ENCODE data around the gene CCDC170.

The CCDC170 gene

DNA sequence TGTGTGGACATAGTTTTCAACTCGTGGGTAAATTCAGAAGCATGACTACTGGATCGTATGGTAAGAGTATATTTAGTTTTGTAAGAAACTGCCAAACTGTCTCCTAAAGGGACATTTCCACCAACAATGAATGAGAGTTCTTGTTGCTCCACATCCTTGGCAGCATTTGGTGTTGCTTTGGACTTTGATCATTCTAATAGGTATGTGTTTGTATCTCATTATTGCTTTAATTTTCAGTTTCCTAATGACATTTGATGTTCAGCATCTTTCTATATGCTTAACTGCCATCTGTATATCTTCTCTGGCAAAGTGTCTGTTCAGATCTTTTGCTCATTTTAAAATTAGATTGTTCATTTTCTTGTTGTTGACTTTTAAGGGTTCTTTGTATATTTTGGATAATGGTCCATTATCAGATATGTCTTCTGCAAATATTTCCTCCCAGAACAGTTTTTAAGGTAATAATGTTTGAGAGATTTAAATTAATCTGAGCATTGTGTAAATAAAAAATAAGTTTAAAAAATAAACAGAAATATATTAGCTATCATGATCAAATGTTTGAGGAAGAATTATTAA lies 138.7 kb downstream of the CCDC170 start:
- in situ Hi-C loops (cut with HindIII; ENCODE audit: low pct_ligation_motif_present, low pct_unique_long_range_greater_than_20kb, low sequenced_read_pairs), result no loop called here
- no peak for DNase-seq

DNA sequence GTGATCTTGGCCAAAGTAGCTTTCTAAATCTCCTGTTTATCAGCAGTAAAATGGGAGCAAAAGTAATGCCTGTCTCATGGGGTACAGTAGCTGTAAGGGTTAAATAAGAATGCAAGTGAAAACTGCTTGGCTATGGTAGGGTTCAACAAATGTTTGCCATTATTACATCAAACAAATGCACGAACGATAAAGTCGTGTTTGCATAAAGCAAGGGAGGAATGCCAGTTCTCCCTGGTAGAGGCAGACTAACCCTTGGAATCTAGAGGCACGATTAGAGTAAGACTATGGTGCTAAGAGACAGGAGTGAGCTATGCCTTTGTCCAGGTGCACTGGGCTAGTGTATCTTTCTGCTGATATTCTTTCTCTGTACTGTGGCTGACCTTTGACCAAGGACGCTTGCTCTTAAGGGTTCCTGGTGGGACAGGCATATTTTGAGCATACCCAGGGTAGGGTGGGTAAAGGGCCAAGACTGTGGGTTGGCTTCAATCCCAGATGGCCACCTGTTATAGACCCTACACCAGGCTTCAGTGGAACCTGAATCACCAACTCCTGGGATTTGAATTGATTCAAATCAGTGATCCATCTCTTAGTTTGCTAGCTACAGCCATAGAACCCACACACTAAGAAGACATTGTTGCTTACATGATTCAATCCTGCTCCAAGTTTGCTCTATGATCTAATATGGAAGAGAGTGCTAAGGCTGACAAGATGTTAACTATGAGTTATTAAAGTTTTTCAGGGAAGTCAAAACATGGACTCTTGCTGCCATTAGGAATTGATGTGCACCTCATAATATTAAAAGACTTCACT lies 139.9 kb downstream of the CCDC170 start:
- no peak for DNase-seq
- in situ Hi-C loops (cut with HindIII; ENCODE audit: low pct_ligation_motif_present, low pct_unique_long_range_greater_than_20kb, low sequenced_read_pairs), result no loop called here

- in situ Hi-C loops (cut with HindIII; ENCODE audit: low pct_ligation_motif_present, low pct_unique_long_range_greater_than_20kb, low sequenced_read_pairs), result no loop called here
- DNase-seq, result no peak
Observed at GRCh38 chr6:151634336-151634720, 140.5 kb downstream of the CCDC170 start.

GRCh38 chr6:151635741-151636140 lies 141.9 kb downstream of the CCDC170 start:
- in situ Hi-C loops (cut with HindIII; ENCODE audit: low pct_ligation_motif_present, low pct_unique_long_range_greater_than_20kb, low sequenced_read_pairs), result no loop called here
- DNase-seq, result no peak

GRCh38 chr6:151637814-151638213 lies 144.0 kb downstream of the CCDC170 start:
- in situ Hi-C loops (cut with HindIII; ENCODE audit: low pct_ligation_motif_present, low pct_unique_long_range_greater_than_20kb, low sequenced_read_pairs), result no loop called here
- no peak for DNase-seq

- in situ Hi-C loops (cut with HindIII; ENCODE audit: low pct_ligation_motif_present, low pct_unique_long_range_greater_than_20kb, low sequenced_read_pairs), result no loop called here
Observed at GRCh38 chr6:151639750-151640149, 145.9 kb downstream of the CCDC170 start.

GRCh38 chr6:151641028-151641427 lies 147.2 kb downstream of the CCDC170 start:
- in situ Hi-C loops (cut with HindIII; ENCODE audit: low pct_ligation_motif_present, low pct_unique_long_range_greater_than_20kb, low sequenced_read_pairs), result no loop called here
- no peak for DNase-seq

More at GRCh38 chr6:151639750-151640149, 145.9 kb downstream of the CCDC170 start:
- DNase-seq, result no peak

GRCh38 chr6:151647976-151648639 lies 154.3 kb downstream of the CCDC170 start:
- no peak for DNase-seq
- in situ Hi-C loops (cut with HindIII; ENCODE audit: low pct_ligation_motif_present, low pct_unique_long_range_greater_than_20kb, low sequenced_read_pairs), result no loop called here

GRCh38 chr6:151649835-151650234 lies 156.0 kb downstream of the CCDC170 start:
- no peak for DNase-seq
- in situ Hi-C loops (cut with HindIII; ENCODE audit: low pct_ligation_motif_present, low pct_unique_long_range_greater_than_20kb, low sequenced_read_pairs), result no loop called here

DNA sequence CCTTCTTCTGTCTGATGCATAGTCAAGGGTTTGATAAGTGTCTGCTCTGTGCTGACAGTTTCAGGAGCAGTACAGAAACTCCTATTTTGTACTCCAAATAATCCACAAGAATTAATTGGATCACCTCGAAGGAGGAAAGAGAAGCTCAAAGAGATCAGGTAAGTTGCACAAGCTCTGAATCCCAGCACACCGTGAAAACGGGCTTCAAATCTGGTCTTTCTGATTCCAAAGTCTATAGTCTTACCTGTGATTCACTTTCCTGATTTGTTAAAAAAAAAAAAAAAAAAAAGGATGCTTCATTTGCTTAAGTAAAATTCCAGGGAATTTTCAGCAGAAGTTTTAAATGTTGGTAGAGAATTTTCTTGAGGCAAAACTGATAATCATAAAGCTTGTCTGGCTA lies 157.8 kb downstream of the CCDC170 start:
- no peak for DNase-seq
- in situ Hi-C loops (cut with HindIII; ENCODE audit: low pct_ligation_motif_present, low pct_unique_long_range_greater_than_20kb, low sequenced_read_pairs), result no loop called here

DNA sequence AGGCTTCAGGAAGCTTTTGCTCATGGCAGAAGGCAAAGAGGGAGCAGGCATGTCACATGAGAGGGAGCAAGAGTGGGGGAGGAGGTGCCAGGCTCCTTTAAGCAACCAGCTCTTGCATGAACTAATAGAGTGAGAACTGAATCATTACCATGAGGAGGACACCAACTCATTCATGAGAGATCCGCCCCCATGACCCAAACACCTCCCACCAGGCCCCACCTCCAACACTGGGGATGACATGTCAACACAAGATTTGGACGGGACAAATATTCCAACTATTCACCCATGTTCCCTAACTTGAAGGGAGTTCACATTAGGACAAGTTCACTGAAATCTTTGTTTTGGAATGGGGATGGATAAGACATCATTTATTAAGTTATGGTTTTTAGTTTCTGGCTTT lies 158.5 kb downstream of the CCDC170 start:
- in situ Hi-C loops (cut with HindIII; ENCODE audit: low pct_ligation_motif_present, low pct_unique_long_range_greater_than_20kb, low sequenced_read_pairs), result no loop called here
- DNase-seq, result no peak

GRCh38 chr6:151655099-151655498 lies 161.3 kb downstream of the CCDC170 start:
- in situ Hi-C loops (cut with HindIII; ENCODE audit: low pct_ligation_motif_present, low pct_unique_long_range_greater_than_20kb, low sequenced_read_pairs), result no loop called here
- no peak for DNase-seq

DNA sequence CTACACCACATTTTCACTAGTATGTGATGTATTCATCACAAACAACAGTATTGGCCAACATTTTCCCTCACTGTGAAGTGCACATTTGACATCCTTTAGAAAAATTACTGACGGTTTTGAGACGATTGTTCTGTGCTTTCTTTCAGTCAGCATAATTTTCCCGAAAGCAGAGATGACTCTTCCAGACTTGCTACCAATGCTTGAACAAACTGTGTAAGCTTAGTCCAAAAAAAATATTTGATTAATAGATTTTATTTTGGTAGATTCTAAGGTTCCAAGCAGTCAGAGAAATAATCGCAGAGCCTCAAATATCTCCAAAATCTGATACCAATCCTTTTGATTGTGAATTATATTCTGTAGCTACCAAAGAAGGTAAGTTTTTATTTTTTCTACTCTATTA lies 162.6 kb downstream of the CCDC170 start:
- in situ Hi-C loops (cut with HindIII; ENCODE audit: low pct_ligation_motif_present, low pct_unique_long_range_greater_than_20kb, low sequenced_read_pairs), result no loop called here
- no peak for DNase-seq

DNA sequence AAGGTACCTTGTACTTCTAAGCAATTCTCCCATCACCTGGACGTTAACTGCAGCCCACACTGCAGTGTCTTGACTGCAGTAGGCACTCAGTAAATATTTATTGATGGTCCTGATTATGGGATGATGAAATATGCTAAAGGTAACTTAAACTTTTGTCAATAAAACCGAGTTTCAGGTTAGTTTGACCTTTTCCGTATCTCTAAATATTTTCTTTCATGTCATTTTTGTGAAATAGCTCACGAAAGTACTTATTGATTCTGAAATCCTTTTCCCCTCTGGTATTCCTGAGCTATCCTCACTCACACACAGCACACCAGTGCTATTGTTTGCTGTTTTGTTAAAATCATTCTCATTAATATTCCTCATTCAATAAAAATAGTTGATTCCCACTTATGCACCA lies 164.3 kb downstream of the CCDC170 start:
- DNase-seq, result no peak
- in situ Hi-C loops (cut with HindIII; ENCODE audit: low pct_ligation_motif_present, low pct_unique_long_range_greater_than_20kb, low sequenced_read_pairs), result no loop called here

DNA sequence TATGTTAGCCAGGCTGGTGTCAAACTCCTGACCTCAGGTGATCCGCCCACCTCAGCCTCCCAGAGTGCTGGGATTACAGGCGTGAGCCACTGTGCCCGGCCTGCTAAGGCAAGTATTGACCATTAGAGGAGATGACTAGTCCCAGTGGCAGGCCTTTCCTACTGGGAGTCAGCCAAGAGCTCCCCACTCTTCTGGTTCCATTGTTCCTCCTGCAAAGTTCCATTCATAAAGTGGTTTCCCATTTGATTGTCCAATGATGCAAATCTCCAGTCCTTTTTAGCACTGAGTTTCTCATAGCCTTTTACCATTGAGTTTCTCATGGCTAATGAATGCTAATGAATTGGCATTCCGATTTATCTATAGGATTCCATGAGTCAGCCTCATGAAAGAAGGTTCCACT lies 165.4 kb downstream of the CCDC170 start:
- in situ Hi-C loops (cut with HindIII; ENCODE audit: low pct_ligation_motif_present, low pct_unique_long_range_greater_than_20kb, low sequenced_read_pairs), result no loop called here

DNA sequence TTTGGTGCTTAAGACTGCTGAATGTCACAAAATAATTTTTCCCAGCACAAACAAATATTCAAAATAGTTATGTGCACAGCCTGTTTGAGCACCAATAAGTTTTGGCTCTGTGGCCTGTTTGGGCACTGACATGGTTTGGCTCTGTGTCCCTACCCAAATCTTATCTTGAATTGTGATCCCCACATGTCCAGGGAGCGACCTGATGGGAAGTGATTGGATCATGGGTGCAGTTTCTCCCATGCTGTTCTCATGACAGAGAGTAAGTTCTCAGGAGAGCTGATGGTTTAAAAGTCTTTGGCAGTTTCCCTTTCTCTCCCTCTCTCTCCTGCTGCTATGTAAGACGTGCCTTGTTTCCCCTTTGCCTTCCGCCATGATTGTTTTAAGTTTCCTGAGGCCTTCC lies 167.7 kb downstream of the CCDC170 start:
- in situ Hi-C loops (cut with HindIII; ENCODE audit: low pct_ligation_motif_present, low pct_unique_long_range_greater_than_20kb, low sequenced_read_pairs), result no loop called here
- DNase-seq, result no peak

More for the DNA sequence above, 165.4 kb downstream of the CCDC170 start:
- DNase-seq, result no peak

DNA sequence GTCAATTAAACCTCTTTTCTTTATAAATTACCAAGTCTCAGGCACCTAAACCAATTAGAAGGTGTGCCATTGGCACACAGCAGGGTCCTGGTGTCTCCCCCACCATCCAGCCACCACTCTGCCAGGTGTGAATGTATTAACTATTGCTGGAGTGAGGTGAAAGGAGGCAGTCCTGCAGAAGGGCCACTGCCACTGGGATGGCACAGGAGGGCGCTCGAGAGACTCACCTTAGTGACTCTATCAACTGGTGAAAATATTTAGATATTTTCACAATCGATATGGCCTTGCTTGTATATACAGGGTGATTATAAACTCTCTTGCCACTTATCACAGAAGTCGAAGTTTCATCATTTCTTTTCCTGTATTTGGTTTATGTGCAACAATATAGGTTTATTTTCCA lies 168.1 kb downstream of the CCDC170 start:
- in situ Hi-C loops (cut with HindIII; ENCODE audit: low pct_ligation_motif_present, low pct_unique_long_range_greater_than_20kb, low sequenced_read_pairs), result no loop called here
- no peak for DNase-seq

GRCh38 chr6:151663559-151663958 lies 169.7 kb downstream of the CCDC170 start:
- DNase-seq, result no peak
- in situ Hi-C loops (cut with HindIII; ENCODE audit: low pct_ligation_motif_present, low pct_unique_long_range_greater_than_20kb, low sequenced_read_pairs), result no loop called here

- no peak for DNase-seq
- in situ Hi-C loops (cut with HindIII; ENCODE audit: low pct_ligation_motif_present, low pct_unique_long_range_greater_than_20kb, low sequenced_read_pairs), result no loop called here
Observed at GRCh38 chr6:151664390-151664789, 170.6 kb downstream of the CCDC170 start.

GRCh38 chr6:151665329-151665728 lies 171.5 kb downstream of the CCDC170 start:
- DNase-seq, result no peak
- in situ Hi-C loops (cut with HindIII; ENCODE audit: low pct_ligation_motif_present, low pct_unique_long_range_greater_than_20kb, low sequenced_read_pairs), result no loop called here

Data from ACHN (cell line).